ENCODE results near the gene TMPRSS11E.
"Not testable (repeated sequence)": the region's sequence is repeated elsewhere in the genome, so short reads cannot be mapped to it uniquely, and the experiment has no call there.

Gene TMPRSS11E

DNA sequence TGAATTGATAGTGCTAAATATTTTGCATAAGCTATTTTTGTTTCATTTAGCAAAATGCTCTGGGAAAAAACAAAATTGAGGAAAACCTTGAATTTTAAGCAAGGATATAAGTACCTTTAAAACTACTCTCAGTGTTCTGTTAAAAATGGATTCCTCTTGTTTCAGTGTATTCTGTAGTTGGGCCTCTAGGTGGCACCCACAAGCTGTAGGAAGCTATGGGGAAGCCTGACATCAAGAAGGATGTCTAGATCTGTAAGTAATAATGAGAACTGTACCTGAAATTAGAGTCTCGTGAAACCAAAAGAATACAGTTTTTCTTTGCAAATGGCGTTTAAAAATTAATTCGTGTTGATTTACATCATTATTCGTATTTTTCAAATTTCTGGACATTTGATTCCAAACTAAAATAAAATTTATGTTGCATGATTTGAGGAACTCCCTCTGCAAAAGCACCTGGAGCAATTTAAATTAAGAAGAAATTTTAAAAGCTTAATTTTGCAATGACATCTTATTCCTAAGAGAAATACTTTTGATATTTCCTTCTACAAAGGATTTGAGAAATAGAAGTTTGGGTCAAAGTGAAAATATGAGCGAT lies 51.2 kb downstream of the TMPRSS11E start:
- ChIA-PET CTCF (interaction anchor here (0.7 to 2.0 kb wide), 13 partner anchors 15 to 1118 kb away, joined by 3 to 30 read pairs (median 4); no protein-coding TSS in a partner anchor), POLR2A (no interaction called here)
- no peak overlapping the region for H3K4me3 ChIP-seq (ENCODE audit: low read depth, low read length)
- peak; percentile 77 for TF ChIP-seq CTCF (IDR thresholded peaks at IDR 0.05; ENCODE audit: insufficient read depth, low read length, missing control alignments)
- peak; percentile 16 for DNase-seq (ENCODE audit: low read depth, low spot score)

DNA sequence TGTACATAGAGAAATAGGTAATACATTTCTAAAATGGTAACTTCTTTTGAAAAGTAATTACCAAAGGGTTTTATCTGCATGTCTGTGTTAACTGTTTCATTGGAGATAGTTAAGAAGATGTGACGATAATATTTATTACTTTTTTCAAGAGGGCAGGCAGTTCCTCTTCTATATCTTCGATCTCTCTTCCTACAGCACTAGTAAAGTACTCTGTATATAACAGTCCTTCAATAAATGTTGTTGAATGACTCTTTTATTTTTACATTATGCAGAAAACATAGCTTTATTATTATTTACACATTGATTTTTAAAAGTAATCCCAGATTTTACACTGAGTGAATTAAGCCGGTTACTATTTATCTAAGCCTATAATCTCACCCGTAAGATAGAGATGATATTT lies 51.8 kb downstream of the TMPRSS11E start:
- DNase-seq (ENCODE audit: low read depth, low spot score), result no peak
- ChIA-PET POLR2A (no interaction called here), CTCF (interaction anchor here (0.8 to 2.0 kb wide), 11 partner anchors 25 to 1118 kb away, joined by 3 to 30 read pairs (median 5); no protein-coding TSS in a partner anchor)
- TF ChIP-seq CTCF (IDR thresholded peaks at IDR 0.05; ENCODE audit: insufficient read depth, low read length, missing control alignments), result no peak
- H3K4me3 ChIP-seq (ENCODE audit: low read depth, low read length), result no peak overlapping the region

GRCh38 chr4:68503462-68503861 lies 56.2 kb downstream of the TMPRSS11E start:
- H3K4me3 ChIP-seq (ENCODE audit: low read depth, low read length); POLR2A ChIA-PET; DNase-seq (ENCODE audit: low read depth, low spot score): not testable (repeated sequence)
- CTCF ChIA-PET, result interaction anchor here (1.3 kb wide), 1 partner anchor 667 kb away, joined by 5 read pairs; no protein-coding TSS in a partner anchor

GRCh38 chr4:68504836-68505235 lies 57.6 kb downstream of the TMPRSS11E start:
- H3K4me3 ChIP-seq (ENCODE audit: low read depth, low read length); DNase-seq (ENCODE audit: low read depth, low spot score); POLR2A ChIA-PET; CTCF ChIA-PET: not testable (repeated sequence)

DNA sequence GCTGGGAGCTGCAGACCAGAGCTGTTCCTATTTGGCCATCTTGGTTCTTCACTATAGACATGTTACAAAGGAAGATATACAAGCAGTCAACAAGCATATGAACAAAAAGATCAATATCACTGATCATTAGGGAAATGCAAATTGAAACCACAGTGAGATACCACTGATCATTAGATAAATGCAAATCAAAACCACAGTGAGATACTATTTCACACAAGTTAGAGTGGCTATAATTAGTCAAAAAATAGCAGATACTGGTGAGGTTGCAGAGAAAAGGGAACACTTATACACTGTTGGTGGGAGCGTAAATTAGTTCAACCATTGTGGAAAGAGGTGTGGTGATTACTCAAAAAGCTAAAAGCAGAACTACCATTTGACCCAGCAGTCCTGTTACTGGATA lies 58.2 kb downstream of the TMPRSS11E start:
- POLR2A ChIA-PET; CTCF ChIA-PET; DNase-seq (ENCODE audit: low read depth, low spot score); H3K4me3 ChIP-seq (ENCODE audit: low read depth, low read length): not testable (repeated sequence)

- DNase-seq (ENCODE audit: low read depth, low spot score), result no peak
- ChIA-PET POLR2A (no interaction called here), CTCF (no interaction called here)
- TF ChIP-seq CTCF (IDR thresholded peaks at IDR 0.05; ENCODE audit: insufficient read depth, low read length, missing control alignments), result no peak
- H3K4me3 ChIP-seq (ENCODE audit: low read depth, low read length), result no peak overlapping the region
These were observed 71.6 kb downstream of the TMPRSS11E start for GRCh38 chr4:68518889-68519288.

DNA sequence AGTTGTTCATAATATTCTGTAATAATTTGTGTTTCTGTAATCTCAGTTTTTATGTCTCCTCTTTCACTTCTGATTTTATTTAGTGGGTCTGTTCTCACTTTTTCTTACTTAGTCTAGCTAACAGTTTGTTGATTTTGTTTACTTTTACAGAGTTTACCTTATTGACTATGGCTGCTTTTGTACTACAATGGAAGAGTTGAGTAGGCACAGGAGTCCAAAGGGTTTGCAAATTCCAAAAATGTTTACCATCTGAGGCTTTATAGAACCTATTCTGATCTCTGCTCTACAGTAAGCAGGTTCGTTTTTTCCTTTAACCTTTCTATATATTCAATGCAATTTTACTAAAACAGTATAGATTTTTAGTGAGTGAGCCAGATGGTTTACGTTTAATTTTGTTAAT lies 73.7 kb downstream of the TMPRSS11E start:
- H3K4me3 ChIP-seq (ENCODE audit: low read depth, low read length), result no peak overlapping the region
- no peak for TF ChIP-seq CTCF (IDR thresholded peaks at IDR 0.05; ENCODE audit: insufficient read depth, low read length, missing control alignments)
- no peak for DNase-seq (ENCODE audit: low read depth, low spot score)
- POLR2A ChIA-PET, result no interaction called here
- CTCF ChIA-PET, result no interaction called here

DNA sequence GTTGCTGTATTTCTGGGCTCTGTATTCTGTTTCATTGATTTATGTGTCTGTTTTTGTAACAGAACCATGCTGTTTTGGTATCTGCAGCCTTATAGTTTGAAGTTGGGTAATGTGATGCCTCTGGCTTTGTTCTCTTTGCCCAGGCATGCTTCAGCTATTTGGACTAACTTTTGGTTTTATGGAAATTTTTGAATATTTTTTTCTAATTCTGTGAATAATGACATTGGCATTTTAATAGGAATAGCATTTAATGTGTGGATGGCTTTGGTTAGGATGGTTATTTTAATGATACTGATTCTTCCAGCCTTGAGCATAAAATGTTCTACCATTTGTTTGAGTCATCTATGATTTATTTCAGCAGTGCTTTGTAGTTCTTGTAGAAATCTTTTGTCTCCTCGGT lies 75.0 kb downstream of the TMPRSS11E start:
- DNase-seq (ENCODE audit: low read depth, low spot score); CTCF ChIA-PET; H3K4me3 ChIP-seq (ENCODE audit: low read depth, low read length); POLR2A ChIA-PET: not testable (repeated sequence)

Measured in AG04449 (cell line).